Peyer's patch (tissue), 4 donors: ENCODE data around the gene NGEF. TPM values are rescaled to one million over a fixed set of nuclear protein-coding genes. Genes with fewer than 3 reads are reported as not detected.
A peak's percentile ranks its signal among the peaks of the same experiment; 100 is the strongest.

Experiments used
- DNase-seq, 3 donors: peaks; one replicate each; pipeline ENCODE4 v3.0.0-alpha.2; 2017 to 2019
- H3K27ac ChIP-seq, 4 donors: fragments of 200-600 bp; sonication (generic); one replicate each; pipeline ENCODE4 v1.5.1; 2016 to 2019
- H3K27me3 ChIP-seq, 2 donors: fragments of 200-600 bp; sonication (generic); one replicate each; pipeline ENCODE4 v1.5.1; 2019
- H3K36me3 ChIP-seq, 3 donors: fragments of 200-600 bp; sonication (generic); one replicate each; pipeline ENCODE4 v1.5.1; 2016 to 2019
- H3K4me1 ChIP-seq, 4 donors: fragments of 200-600 bp; sonication (generic); one replicate each; pipeline ENCODE4 v1.5.1; 2016 to 2019
- H3K4me3 ChIP-seq, 4 donors: fragments of 200-600 bp; sonication (generic); 1 replicate in 3 of 4; 2 replicates in 1 of 4; pipeline ENCODE4 v1.5.1; 2016 to 2019; ENCODE audit warnings: mild to moderate bottlenecking in 1 of 4
- H3K9me3 ChIP-seq, 4 donors: fragments of 200-600 bp; sonication (generic); one replicate each; pipeline ENCODE4 v1.5.1; 2016 to 2019; ENCODE audit warnings: mild to moderate bottlenecking in 1 of 4
- CTCF ChIP-seq, 6 experiments: fragments of 450-650 bp in 4 of 6; fragments of 200-600 bp in 2 of 6; sonication (generic) in 1 of 6; IDR thresholded peaks; one replicate each; pipeline ENCODE4 v1.5.1; 2017 to 2019; ENCODE audit warnings: antibody characterized with exemption in 6 of 6, mild to moderate bottlenecking in 3 of 6, moderate library complexity in 1 of 6
- POLR2A ChIP-seq, 2 donors: fragments of 450-650 bp; IDR thresholded peaks; one replicate each; pipeline ENCODE4 v1.5.1; 2017; ENCODE audit warnings: antibody characterized with exemption in 2 of 2, mild to moderate bottlenecking in 2 of 2, moderate library complexity in 2 of 2
- total RNA-seq, 4 donors: library from RNA; depleted of rRNA; stranded (reverse); fragments of >200 nt; gene quantifications; one replicate each; pipeline ENCODE4 v1.1.0, GENCODE V29; 2016

NGEF gene
- total RNA-seq, 4 donors from 2014 or later, result 54.5 to 116 (median 98.1) TPM

DNA sequence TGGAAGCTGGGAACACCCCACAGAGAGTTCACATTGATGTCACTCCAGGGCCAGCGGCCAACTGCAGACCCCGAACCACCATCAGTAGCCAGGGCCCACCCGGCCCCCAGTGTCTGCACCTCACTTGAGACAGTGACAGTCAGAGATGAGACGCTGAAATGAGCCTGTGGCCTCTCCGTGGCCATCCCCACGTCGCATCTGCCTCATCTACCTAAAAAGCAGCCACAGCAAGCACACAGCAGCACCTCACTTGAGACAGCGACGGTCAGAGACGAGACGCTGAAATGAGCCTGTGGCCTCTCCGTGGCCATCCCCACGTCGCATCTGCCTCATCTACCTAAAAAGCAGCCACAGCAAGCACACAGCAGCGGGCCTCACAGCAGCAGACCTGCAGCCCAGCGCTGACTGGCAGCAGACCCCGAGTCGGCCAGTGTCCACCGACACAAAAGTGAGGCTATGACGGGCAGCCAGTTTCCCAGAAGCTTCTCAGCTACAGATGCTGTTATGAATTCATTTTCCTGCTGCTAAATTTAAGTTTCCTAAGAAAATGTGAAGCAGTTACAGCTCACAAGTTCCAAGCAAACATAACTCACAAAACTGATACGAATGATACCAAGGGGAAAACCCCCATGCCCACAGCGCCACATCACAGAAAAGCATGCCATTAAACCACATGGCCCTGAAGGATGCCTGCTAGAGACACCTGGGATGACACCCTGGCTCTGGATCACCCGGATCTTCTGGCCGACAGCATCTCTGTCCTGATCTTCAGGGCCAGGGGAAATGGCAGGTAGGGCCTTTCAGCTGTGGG, 115.3 kb downstream of the NGEF start:
- H3K4me1 ChIP-seq, result no peaks in the 10 kb centered on the region
- H3K4me3 ChIP-seq, result no peak overlapping the region
- H3K36me3 ChIP-seq, result peaks cover 0 to 11% (median 0%) of the 10 kb centered on the region in 3 donors
- no peak for TF ChIP-seq POLR2A (IDR thresholded peaks at IDR 0.05)
- no peaks in the 10 kb centered on the region for H3K9me3 ChIP-seq
- no peak for DNase-seq
- no peak overlapping the region for H3K27ac ChIP-seq
- H3K27me3 ChIP-seq, result no peaks in the 10 kb centered on the region

- Histone ChIP-seq H3K36me3 (peaks cover 0 to 19% (median 0%) of the 10 kb centered on the region in 3 donors), H3K27me3 (no peaks in the 10 kb centered on the region), H3K27ac (no peak overlapping the region), H3K9me3 (no peaks in the 10 kb centered on the region), H3K4me3 (no peak overlapping the region), H3K4me1 (no peaks in the 10 kb centered on the region)
- TF ChIP-seq POLR2A (IDR thresholded peaks at IDR 0.05) (no peak), CTCF (IDR thresholded peaks at IDR 0.05) (no peak)
- DNase-seq, result no peak
Measured at GRCh38 chr2:232896720-232897597, 116.1 kb downstream of the NGEF start.

DNA sequence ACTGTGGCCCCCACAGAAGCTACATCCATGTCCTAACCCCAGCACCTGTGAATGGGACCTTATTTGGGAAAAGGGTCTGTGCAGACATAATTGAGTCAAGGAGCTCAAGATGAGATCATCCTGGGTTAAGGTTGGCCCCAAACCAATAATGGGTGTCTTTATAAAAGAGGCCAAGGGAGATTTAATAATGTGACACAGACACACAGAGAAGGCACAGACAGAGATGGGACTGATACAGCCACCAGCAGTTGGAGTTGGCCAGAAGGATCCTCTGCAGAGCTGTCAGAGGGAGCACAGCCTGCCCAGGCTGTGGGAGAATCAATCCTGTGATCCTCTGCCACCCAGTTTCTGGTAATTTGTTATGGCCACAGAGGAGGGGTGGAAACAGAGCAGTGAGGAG, 116.9 kb downstream of the NGEF start:
- Histone ChIP-seq H3K27me3 (no peaks in the 10 kb centered on the region), H3K4me1 (no peaks in the 10 kb centered on the region), H3K27ac (no peak overlapping the region), H3K4me3 (no peak overlapping the region), H3K9me3 (no peaks in the 10 kb centered on the region), H3K36me3 (peaks cover 0 to 19% (median 0%) of the 10 kb centered on the region in 3 donors)
- DNase-seq, result no peak
- TF ChIP-seq CTCF (IDR thresholded peaks at IDR 0.05), result no peak
- no peak for TF ChIP-seq POLR2A (IDR thresholded peaks at IDR 0.05)

DNA sequence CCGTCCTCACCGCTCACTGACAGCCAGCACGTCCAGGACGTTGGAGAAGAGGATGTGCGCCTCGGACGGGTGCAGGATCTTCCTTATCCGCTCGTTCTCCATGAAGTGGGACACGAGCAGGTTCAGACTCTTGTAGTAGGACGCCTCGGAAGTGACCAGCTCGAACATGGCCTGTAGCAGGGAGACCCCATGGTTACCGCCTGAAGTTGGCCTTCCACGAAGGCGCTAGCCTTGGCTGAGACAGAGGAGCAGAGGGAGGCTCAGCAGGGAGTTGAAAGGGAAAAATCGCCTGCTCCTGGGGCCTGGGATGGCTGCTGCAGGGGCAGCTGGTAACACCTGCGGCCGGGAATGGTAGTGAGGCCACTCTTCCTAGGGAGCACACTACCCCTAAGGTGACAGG, 118.3 kb downstream of the NGEF start:
- peaks cover 0 to 22% (median 0%) of the 10 kb centered on the region in 3 donors for H3K36me3 ChIP-seq
- H3K27me3 ChIP-seq, result no peaks in the 10 kb centered on the region
- TF ChIP-seq POLR2A (IDR thresholded peaks at IDR 0.05) (no peak), CTCF (IDR thresholded peaks at IDR 0.05) (no peak)
- H3K4me1 ChIP-seq, result no peaks in the 10 kb centered on the region
- no peaks in the 10 kb centered on the region for H3K9me3 ChIP-seq
- no peak for DNase-seq
- no peak overlapping the region for H3K27ac ChIP-seq
- no peak overlapping the region for H3K4me3 ChIP-seq

DNA sequence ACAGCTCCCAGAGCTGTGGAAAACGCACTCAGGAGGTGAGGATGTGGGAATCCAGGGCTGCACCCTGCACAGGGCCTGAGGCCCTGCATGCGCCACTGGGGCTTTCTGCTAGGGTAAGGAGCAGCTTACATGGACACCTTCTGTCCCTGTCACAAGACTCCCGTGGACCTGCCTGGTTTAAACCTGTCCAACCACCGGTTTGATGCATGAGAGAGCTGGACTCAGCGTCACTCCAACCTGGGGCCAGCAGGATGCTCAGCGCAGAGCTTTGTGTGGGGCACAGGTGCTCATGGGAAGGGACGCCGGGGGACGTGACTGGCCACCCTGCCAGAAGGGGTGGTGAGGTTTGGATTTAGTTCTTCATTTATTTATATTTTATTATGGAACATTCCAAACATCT, 118.8 kb downstream of the NGEF start:
- TF ChIP-seq POLR2A (IDR thresholded peaks at IDR 0.05), result no peak
- no peak for TF ChIP-seq CTCF (IDR thresholded peaks at IDR 0.05)
- peaks cover 0 to 22% (median 0%) of the 10 kb centered on the region in 3 donors for H3K36me3 ChIP-seq
- no peak overlapping the region for H3K4me3 ChIP-seq
- no peaks in the 10 kb centered on the region for H3K9me3 ChIP-seq
- H3K27ac ChIP-seq, result no peak overlapping the region
- peak in 2 of 3 donors; percentile 27 to 34 for DNase-seq
- no peaks in the 10 kb centered on the region for H3K4me1 ChIP-seq
- no peaks in the 10 kb centered on the region for H3K27me3 ChIP-seq

- Histone ChIP-seq H3K27me3 (no peaks in the 10 kb centered on the region), H3K27ac (no peak overlapping the region), H3K36me3 (peaks cover 0 to 26% (median 0%) of the 10 kb centered on the region in 3 donors), H3K9me3 (no peaks in the 10 kb centered on the region), H3K4me3 (no peak overlapping the region), H3K4me1 (no peaks in the 10 kb centered on the region)
- no peak for TF ChIP-seq POLR2A (IDR thresholded peaks at IDR 0.05)
- no peak for TF ChIP-seq CTCF (IDR thresholded peaks at IDR 0.05)
- peak in 1 of 3 donors; percentile 21 for DNase-seq
Measured at GRCh38 chr2:232893834-232894233, 119.2 kb downstream of the NGEF start.
